HepG2 (cell line): ENCODE results near the gene SRRM2. TPM values are rescaled to one million over a fixed set of nuclear protein-coding genes. Genes with fewer than 3 reads are reported as not detected.
A peak's percentile ranks its signal among the peaks of the same experiment; 100 is the strongest.

Source experiments
- ATF2 ChIP-seq: sonication (generic); formaldehyde crosslinking; IDR thresholded peaks from 2 replicates; pipeline ENCODE4 v1.4.0; 2020; ENCODE audit warnings: missing genetic modification reagents
- CERS6 ChIP-seq: sonication (generic); formaldehyde crosslinking; IDR thresholded peaks from 2 replicates; pipeline ENCODE4 v1.5.0; 2020; ENCODE audit warnings: missing genetic modification reagents
- EZH2 ChIP-seq: conservative IDR thresholded peaks from 2 replicates; pipeline ENCODE4 v1.6.1; 2012; ENCODE audit warnings: mild to moderate bottlenecking, low read depth, low read length, moderate library complexity
- HNRNPH1 ChIP-seq: fragments of 200-400 bp; formaldehyde crosslinking; optimal IDR thresholded peaks from 2 replicates; pipeline ENCODE3; 2017; ENCODE audit warnings: mild to moderate bottlenecking, low read depth, low read length
- JARID2 ChIP-seq: sonication (generic); formaldehyde crosslinking; IDR thresholded peaks from 2 replicates; pipeline ENCODE4 v1.8.1; 2023; ENCODE audit warnings: missing genetic modification reagents, inconsistent platforms; ENCODE audit not compliant: insufficient replicate concordance
- MAX ChIP-seq: IDR thresholded peaks from 2 replicates; pipeline ENCODE4 v1.6.1; 2012; ENCODE audit warnings: inconsistent platforms
- MYPOP ChIP-seq: sonication (generic); formaldehyde crosslinking; IDR thresholded peaks from 2 replicates; pipeline ENCODE4 v1.8.1; 2023; ENCODE audit warnings: mild to moderate bottlenecking, moderate library complexity, missing genetic modification reagents
- NCOA1 ChIP-seq: sonication (generic); formaldehyde crosslinking; IDR thresholded peaks from 2 replicates; pipeline ENCODE4 v1.9.0; 2021; ENCODE audit warnings: missing genetic modification reagents
- NCOR1 ChIP-seq: fragments of 200-600 bp; sonication (generic); IDR thresholded peaks from 2 replicates; pipeline ENCODE4 v1.7.0; 2017; ENCODE audit warnings: antibody characterized with exemption, low read length, borderline replicate concordance
- PHB2 ChIP-seq: fragments of 450-650 bp; IDR thresholded peaks from 2 replicates; pipeline ENCODE4 v1.6.1; 2018; ENCODE audit not compliant: partially characterized antibody
- POGK ChIP-seq: sonication (generic); formaldehyde crosslinking; conservative IDR thresholded peaks from 2 replicates; pipeline ENCODE4 v1.8.0; 2022; ENCODE audit warnings: mild to moderate bottlenecking, moderate library complexity, missing genetic modification reagents
- PRDM4 ChIP-seq: sonication (generic); formaldehyde crosslinking; IDR thresholded peaks from 2 replicates; pipeline ENCODE4 v1.9.0; 2021; ENCODE audit warnings: missing genetic modification reagents, borderline replicate concordance
- RELA ChIP-seq: sonication (generic); formaldehyde crosslinking; IDR thresholded peaks from 2 replicates; pipeline ENCODE4 v1.4.0; 2020; ENCODE audit warnings: missing genetic modification reagents
- RFX3 ChIP-seq: IDR thresholded peaks from 2 replicates; pipeline ENCODE4 v1.6.1; 2016; ENCODE audit warnings: missing biosample characterization, missing genetic modification reagents
- SMC3 ChIP-seq: IDR thresholded peaks from 2 replicates; pipeline ENCODE4 v1.6.1; 2011; ENCODE audit warnings: low read length, improper control_type of control experiment
- SOX13 ChIP-seq, 3 experiments: fragments of 450-650 bp in 1 of 3; sonication (generic) in 1 of 3; formaldehyde crosslinking in 1 of 3; IDR thresholded peaks in 2 of 3; conservative IDR thresholded peaks in 1 of 3; 2 replicates each; pipeline versions ENCODE4 v1.5.0 to v1.6.1; 2016 to 2020; ENCODE audit warnings: antibody characterized with exemption in 1 of 3, mild to moderate bottlenecking in 1 of 3, missing compliant biosample characterization in 1 of 3, missing genetic modification reagents in 1 of 3, moderate library complexity in 1 of 3
- ZNF263 ChIP-seq: sonication (generic); formaldehyde crosslinking; IDR thresholded peaks from 2 replicates; pipeline ENCODE4 v1.4.0; 2020; ENCODE audit warnings: missing genetic modification reagents
- ZNF274 ChIP-seq: sonication (generic); formaldehyde crosslinking; IDR thresholded peaks from 2 replicates; pipeline ENCODE4 v1.5.1; 2020; ENCODE audit warnings: mild to moderate bottlenecking, missing genetic modification reagents
- ZNF484 ChIP-seq: sonication (generic); formaldehyde crosslinking; IDR thresholded peaks from 2 replicates; pipeline ENCODE4 v1.5.1; 2020; ENCODE audit warnings: mild to moderate bottlenecking, low read depth, missing genetic modification reagents, borderline replicate concordance
- ZNF549 ChIP-seq: sonication (generic); formaldehyde crosslinking; IDR thresholded peaks from 2 replicates; pipeline ENCODE4 v1.5.0; 2020; ENCODE audit warnings: missing genetic modification reagents
- ZSCAN29 ChIP-seq: sonication (generic); formaldehyde crosslinking; conservative IDR thresholded peaks from 2 replicates; pipeline ENCODE4 v1.4.0; 2020; ENCODE audit warnings: mild to moderate bottlenecking, missing genetic modification reagents
- polyA plus RNA-seq, 8 experiments: library from polyadenylated mRNA; depleted of rRNA in 3 of 8; stranded (reverse) in 7 of 8; unstranded in 1 of 8; fragments of >200 nt; fragmentation: Illumina TruSeq in 4 of 8; extraction: Trizol in 4 of 8; gene quantifications; 2 replicates each; pipeline versions ENCODE4 v1.2.1 to v1.2.3, GENCODE V29; 2011 to 2016; ENCODE audit warnings: low read depth in 4 of 8, missing spikeins in 1 of 8, mixed read lengths in 1 of 8; ENCODE audit not compliant: insufficient read depth in 1 of 8
- total RNA-seq, 5 experiments: library from RNA; depleted of rRNA; stranded (reverse); fragments of >200 nt; fragmentation: Illumina TruSeq; extraction: Trizol; gene quantifications; 2 replicates each; pipeline ENCODE4 v1.2.3, GENCODE V29; 2016; ENCODE audit warnings: low read depth in 1 of 5

Gene SRRM2
- total and polyA plus RNA-seq, 2 of the 13 experiments (the other 11 are each of a cell fraction or from before 2014, with no cell fraction given), result 50.4 to 112 TPM

GRCh38 chr16:2739625-2740430 is 12.6 kb upstream of the SRRM2 start (continued):
- no peak for TF ChIP-seq MYPOP
- TF ChIP-seq PRDM4 (CRISPR knock-in tag), result no peak
- 0 out of 2 replicates have a peak, but pooled peaks have one; percentile 23 for TF ChIP-seq ZNF263
- no peak for TF ChIP-seq EZH2
- no peak for TF ChIP-seq NCOA1
- no peak for TF ChIP-seq ZNF274
- TF ChIP-seq PHB2, result no peak
- TF ChIP-seq ZNF549 (CRISPR knock-in tag), result no peak
- no peak for TF ChIP-seq ZNF484
- 0 out of 2 replicates have a peak, but pooled peaks have one; percentile 9 for TF ChIP-seq RELA
- TF ChIP-seq SOX13 (IDR thresholded peaks at IDR 0.05), result no peak
- no peak for TF ChIP-seq SOX13 (CRISPR knock-in tag; conservative IDR thresholded peaks at IDR 0.05 in 1 of 2, IDR thresholded peaks at IDR 0.05 in 1 of 2)
- TF ChIP-seq RFX3 (CRISPR knock-in tag), result no peak
- no peak for TF ChIP-seq CERS6 (CRISPR knock-in tag)
- no peak for TF ChIP-seq JARID2
- TF ChIP-seq MAX, result no peak
- TF ChIP-seq ZSCAN29 (CRISPR knock-in tag), result no peak
- 0 out of 2 replicates have a peak, but pooled peaks have one; percentile 22 for TF ChIP-seq ATF2
- TF ChIP-seq NCOR1, result no peak
- TF ChIP-seq SMC3, result no peak
- TF ChIP-seq HNRNPH1, result no peak
- TF ChIP-seq POGK, result 0 out of 2 replicates have a peak, but pooled peaks have one; percentile 40
